OCI-M1 (cell line): Measurements from ENCODE around the gene CTCF.

Experiments used
- DNase-seq: peaks from one replicate; lab custom pipeline; 2025; lab: John Stamatoyannopoulos, UW

The CTCF gene

DNA sequence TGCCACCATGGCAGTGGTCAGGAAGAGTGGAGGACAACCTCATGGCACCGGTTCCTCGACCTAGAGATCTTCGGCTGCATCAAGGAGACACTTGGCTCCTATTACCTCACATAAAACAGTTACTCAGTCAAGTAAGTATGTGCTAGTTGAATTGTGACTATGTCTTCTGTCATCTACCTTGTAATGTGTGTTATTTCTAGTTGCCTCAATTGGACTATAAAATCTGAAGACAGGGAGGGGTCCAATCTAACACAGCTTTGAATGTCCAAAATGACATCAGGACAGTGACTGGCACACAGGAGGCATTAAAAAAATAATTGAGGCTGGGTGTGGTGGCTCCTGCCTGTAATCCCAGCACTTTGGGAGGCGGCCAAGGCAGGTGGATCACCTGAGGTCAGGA lies 121.4 kb downstream of the CTCF start:
- no peak for DNase-seq

DNA sequence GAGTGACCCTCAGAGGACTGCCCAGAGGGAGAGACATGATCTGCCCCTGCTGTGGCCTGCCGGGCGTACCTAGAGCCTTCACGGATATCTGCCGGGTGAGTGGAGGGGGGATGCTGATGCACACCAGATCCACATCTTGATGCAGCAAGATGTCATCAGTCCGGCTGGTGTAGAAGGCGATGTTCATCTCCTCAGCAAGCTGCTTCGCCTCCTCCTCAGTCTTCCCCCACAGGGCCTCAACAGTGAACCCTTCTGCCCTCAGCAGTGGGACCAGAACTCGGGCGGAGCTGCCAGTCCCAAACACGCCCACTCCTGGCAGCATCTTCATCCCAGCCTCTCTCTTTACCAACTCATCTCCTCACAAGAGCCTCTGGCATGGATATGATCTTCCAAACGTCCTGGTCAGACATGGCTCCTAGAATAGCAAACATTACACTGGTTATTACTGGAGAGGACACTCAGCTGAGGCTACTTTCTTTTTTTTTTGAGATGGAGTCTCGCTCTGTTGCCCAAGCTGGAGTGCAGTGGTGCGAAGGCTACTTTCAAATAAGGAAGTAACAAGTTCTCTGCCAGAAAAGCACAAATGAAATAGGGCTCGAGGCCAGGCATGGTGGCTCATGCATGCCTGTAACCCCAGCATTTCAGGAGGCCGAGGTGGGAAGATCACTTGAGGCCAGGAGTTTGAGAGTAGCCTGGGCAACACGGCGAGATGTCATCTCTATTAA lies 123.2 kb downstream of the CTCF start:
- no peak for DNase-seq
